ENCODE measurements around the gene IZUMO1.

The IZUMO1 gene

GRCh38 chr19:48757089-48757675 is 10.5 kb upstream of the IZUMO1 start:
- DNase-seq (ENCODE audit: low read depth) = no peak

GRCh38 chr19:48756686-48757085 is 10.0 kb upstream of the IZUMO1 start:
- DNase-seq (ENCODE audit: low read depth) = no peak

- DNase-seq (ENCODE audit: low read depth) = no peak
Observed at GRCh38 chr19:48756212-48756611, 9.5 kb upstream of the IZUMO1 start.

- DNase-seq (ENCODE audit: low read depth) = no peak
Observed at GRCh38 chr19:48755787-48756186, 9.1 kb upstream of the IZUMO1 start.

- DNase-seq (ENCODE audit: low read depth) = no peak
Observed at GRCh38 chr19:48755084-48755641, 8.5 kb upstream of the IZUMO1 start, which contains the start of gene FGF21. TSS of gene FGF21 (plus strand) at chr19:48755524. CDS start at chr19:48756237, 713 bp downstream.

GRCh38 chr19:48752496-48753365 is 6.0 kb upstream of the IZUMO1 start, which contains the start of gene FUT1:
TSS of gene FUT1 (minus strand) at chr19:48752641. CDS start at chr19:48751281, 1,360 bp downstream.
- no peak for DNase-seq (ENCODE audit: low read depth)

- DNase-seq (ENCODE audit: low read depth) = no peak
Observed at GRCh38 chr19:48751845-48752495, 5.3 kb upstream of the IZUMO1 start.

- DNase-seq (ENCODE audit: low read depth) = no peak
Observed at GRCh38 chr19:48750771-48751504, 4.2 kb upstream of the IZUMO1 start.

GRCh38 chr19:48750351-48750750 is 3.6 kb upstream of the IZUMO1 start:
- DNase-seq (ENCODE audit: low read depth) = no peak

GRCh38 chr19:48749571-48750198 is 3.0 kb upstream of the IZUMO1 start:
- no peak for DNase-seq (ENCODE audit: low read depth)

- no peak for DNase-seq (ENCODE audit: low read depth)
Observed at GRCh38 chr19:48746110-48746509, 599 bp downstream of the IZUMO1 start.

- no peak for DNase-seq (ENCODE audit: low read depth)
Observed at GRCh38 chr19:48745208-48745995, 1.3 kb downstream of the IZUMO1 start.

- DNase-seq (ENCODE audit: low read depth) = no peak
Observed at GRCh38 chr19:48742096-48742495, 4.6 kb downstream of the IZUMO1 start.

GRCh38 chr19:48741129-48741999 is 5.3 kb downstream of the IZUMO1 start:
- DNase-seq (ENCODE audit: low read depth) = no peak

- no peak for DNase-seq (ENCODE audit: low read depth)
Observed at GRCh38 chr19:48740164-48740972, 6.3 kb downstream of the IZUMO1 start, which contains the start of gene RASIP1. TSS of gene RASIP1 (minus strand) at chr19:48740610. CDS start at chr19:48740282, 328 bp downstream.

- no peak for DNase-seq (ENCODE audit: low read depth)
Observed at GRCh38 chr19:48739404-48740163, 7.1 kb downstream of the IZUMO1 start.

- DNase-seq (ENCODE audit: low read depth) = peak; percentile 85
Observed at GRCh38 chr19:48738557-48739403, 7.9 kb downstream of the IZUMO1 start.
